ENCODE data around the gene FIG4.
"Not testable (repeated sequence)": the region's sequence is repeated elsewhere in the genome, so short reads cannot be mapped to it uniquely, and the experiment has no call there.

FIG4 gene

GRCh38 chr6:109854541-109855308 lies 163.6 kb downstream of the FIG4 start:
- H3K79me2 ChIP-seq (ENCODE audit: control insufficient read depth, low read length): no peaks in the 10 kb centered on the region
- no peak overlapping the region for H3K4me3 ChIP-seq (ENCODE audit: low read length)
- no peak overlapping the region for H3K27ac ChIP-seq (ENCODE audit: low read depth, low read length)
- H3K36me3 ChIP-seq (ENCODE audit: control insufficient read depth, low read length): no peaks in the 10 kb centered on the region
- H3K4me2 ChIP-seq (ENCODE audit: low read length): no peak overlapping the region
- TF ChIP-seq EZH2phosphoT487 (IDR thresholded peaks at IDR 0.05; ENCODE audit: borderline replicate concordance, low read length) (no peak), CTCF (IDR thresholded peaks at IDR 0.05; ENCODE audit: low read depth, low read length, poor library complexity, severe bottlenecking) (no peak)
- no peaks in the 10 kb centered on the region for H3K27me3 ChIP-seq (ENCODE audit: control insufficient read depth, low read length)
- H3F3A ChIP-seq (ENCODE audit: control insufficient read depth, insufficient read depth): no peaks in the 10 kb centered on the region
- no peaks in the 10 kb centered on the region for H3K9me2 ChIP-seq (replicated peaks; ENCODE audit: control insufficient read depth, low read length)
- H4K20me1 ChIP-seq (ENCODE audit: control insufficient read depth, insufficient read depth, low read depth, low read length): no peaks in the 10 kb centered on the region
- H3K4me1 ChIP-seq (ENCODE audit: control insufficient read depth, low read length): no peaks in the 10 kb centered on the region
- no peaks in the 10 kb centered on the region for H3K9me3 ChIP-seq (ENCODE audit: control insufficient read depth, insufficient read depth, low read length)

- not testable (repeated sequence) for H3K9me2 ChIP-seq (replicated peaks; ENCODE audit: control insufficient read depth, low read length); H3K79me2 ChIP-seq (ENCODE audit: control insufficient read depth, low read length); H3K36me3 ChIP-seq (ENCODE audit: control insufficient read depth, low read length); H3K9me3 ChIP-seq (ENCODE audit: control insufficient read depth, insufficient read depth, low read length); H4K20me1 ChIP-seq (ENCODE audit: control insufficient read depth, insufficient read depth, low read depth, low read length); H3K27me3 ChIP-seq (ENCODE audit: control insufficient read depth, low read length); H3F3A ChIP-seq (ENCODE audit: control insufficient read depth, insufficient read depth); H3K27ac ChIP-seq (ENCODE audit: low read depth, low read length); H3K4me2 ChIP-seq (ENCODE audit: low read length); H3K4me1 ChIP-seq (ENCODE audit: control insufficient read depth, low read length); H3K4me3 ChIP-seq (ENCODE audit: low read length)
Measured at GRCh38 chr6:109855476-109856040, 164.5 kb downstream of the FIG4 start.

- Histone ChIP-seq H3K27ac (ENCODE audit: low read depth, low read length) (no peak overlapping the region), H3K4me3 (ENCODE audit: low read length) (no peak overlapping the region), H3K9me2 (replicated peaks; ENCODE audit: control insufficient read depth, low read length) (no peaks in the 10 kb centered on the region), H3K36me3 (ENCODE audit: control insufficient read depth, low read length) (no peaks in the 10 kb centered on the region), H3K9me3 (ENCODE audit: control insufficient read depth, insufficient read depth, low read length) (no peaks in the 10 kb centered on the region), H3F3A (ENCODE audit: control insufficient read depth, insufficient read depth) (no peaks in the 10 kb centered on the region), H3K79me2 (ENCODE audit: control insufficient read depth, low read length) (no peaks in the 10 kb centered on the region), H4K20me1 (ENCODE audit: control insufficient read depth, insufficient read depth, low read depth, low read length) (no peaks in the 10 kb centered on the region), H3K27me3 (ENCODE audit: control insufficient read depth, low read length) (no peaks in the 10 kb centered on the region), H3K4me1 (ENCODE audit: control insufficient read depth, low read length) (no peaks in the 10 kb centered on the region), H3K4me2 (ENCODE audit: low read length) (no peak overlapping the region)
- no peak for TF ChIP-seq EZH2phosphoT487 (IDR thresholded peaks at IDR 0.05; ENCODE audit: borderline replicate concordance, low read length)
- no peak for TF ChIP-seq CTCF (IDR thresholded peaks at IDR 0.05; ENCODE audit: low read depth, low read length, poor library complexity, severe bottlenecking)
Measured at GRCh38 chr6:109861946-109862345, 170.8 kb downstream of the FIG4 start.

- H3K79me2 ChIP-seq (ENCODE audit: control insufficient read depth, low read length): no peaks in the 10 kb centered on the region
- H3K36me3 ChIP-seq (ENCODE audit: control insufficient read depth, low read length): no peaks in the 10 kb centered on the region
- no peaks in the 10 kb centered on the region for H3F3A ChIP-seq (ENCODE audit: control insufficient read depth, insufficient read depth)
- no peak overlapping the region for H3K4me3 ChIP-seq (ENCODE audit: low read length)
- H3K9me2 ChIP-seq (replicated peaks; ENCODE audit: control insufficient read depth, low read length): no peaks in the 10 kb centered on the region
- peaks cover 3% of the 10 kb centered on the region; the same call in 1 of the 2 replicates for H3K27me3 ChIP-seq (ENCODE audit: control insufficient read depth, low read length)
- H4K20me1 ChIP-seq (ENCODE audit: control insufficient read depth, insufficient read depth, low read depth, low read length): no peaks in the 10 kb centered on the region
- H3K27ac ChIP-seq (ENCODE audit: low read depth, low read length): no peak overlapping the region
- no peak overlapping the region for H3K4me2 ChIP-seq (ENCODE audit: low read length)
- no peaks in the 10 kb centered on the region for H3K4me1 ChIP-seq (ENCODE audit: control insufficient read depth, low read length)
- H3K9me3 ChIP-seq (ENCODE audit: control insufficient read depth, insufficient read depth, low read length): no peaks in the 10 kb centered on the region
- TF ChIP-seq CTCF (IDR thresholded peaks at IDR 0.05; ENCODE audit: low read depth, low read length, poor library complexity, severe bottlenecking) (no peak), EZH2phosphoT487 (IDR thresholded peaks at IDR 0.05; ENCODE audit: borderline replicate concordance, low read length) (no peak)
Measured at GRCh38 chr6:109864050-109864449, 173.0 kb downstream of the FIG4 start.
